ENCODE data around the gene RANBP1.

The RANBP1 gene

DNA sequence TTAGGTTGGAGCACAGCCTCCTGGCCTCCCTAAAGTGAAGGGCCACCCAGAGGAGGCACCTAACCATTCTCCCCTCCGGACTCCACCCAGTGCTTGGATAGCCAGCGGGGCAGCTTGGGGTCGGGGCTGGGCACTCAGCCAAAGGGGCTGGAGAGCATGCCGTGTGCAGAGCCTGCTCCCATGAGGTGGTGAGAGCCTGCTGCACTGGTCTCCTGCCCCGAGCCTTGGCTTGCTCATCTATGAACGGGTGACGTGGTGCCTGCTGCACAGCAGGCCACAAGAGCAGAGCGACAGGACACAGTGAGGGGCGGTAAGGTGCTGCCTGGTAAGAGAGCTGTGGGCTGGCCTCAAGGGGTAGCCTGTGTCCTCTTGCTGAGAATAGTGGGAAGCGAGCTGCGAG, 49.0 kb downstream of the RANBP1 start:
- Histone ChIP-seq H3K27ac (no peak overlapping the region), H2AFZ (no peak overlapping the region), H3K4me1 (no peaks in the 10 kb centered on the region), H3K36me3 (ENCODE audit: control insufficient read depth, insufficient read depth, low read length) (no peaks in the 10 kb centered on the region), H3K9me3 (ENCODE audit: control insufficient read depth, low read length) (no peaks in the 10 kb centered on the region), H3K4me3 (ENCODE audit: low read depth, low read length) (no peak overlapping the region), H3K79me2 (no peaks in the 10 kb centered on the region), H3K27me3 (ENCODE audit: control insufficient read depth, insufficient read depth, low read length) (no peaks in the 10 kb centered on the region), H3K9ac (no peak overlapping the region), H3K4me2 (ENCODE audit: low read length) (no peak overlapping the region)
- TF ChIP-seq, protein P1, sequence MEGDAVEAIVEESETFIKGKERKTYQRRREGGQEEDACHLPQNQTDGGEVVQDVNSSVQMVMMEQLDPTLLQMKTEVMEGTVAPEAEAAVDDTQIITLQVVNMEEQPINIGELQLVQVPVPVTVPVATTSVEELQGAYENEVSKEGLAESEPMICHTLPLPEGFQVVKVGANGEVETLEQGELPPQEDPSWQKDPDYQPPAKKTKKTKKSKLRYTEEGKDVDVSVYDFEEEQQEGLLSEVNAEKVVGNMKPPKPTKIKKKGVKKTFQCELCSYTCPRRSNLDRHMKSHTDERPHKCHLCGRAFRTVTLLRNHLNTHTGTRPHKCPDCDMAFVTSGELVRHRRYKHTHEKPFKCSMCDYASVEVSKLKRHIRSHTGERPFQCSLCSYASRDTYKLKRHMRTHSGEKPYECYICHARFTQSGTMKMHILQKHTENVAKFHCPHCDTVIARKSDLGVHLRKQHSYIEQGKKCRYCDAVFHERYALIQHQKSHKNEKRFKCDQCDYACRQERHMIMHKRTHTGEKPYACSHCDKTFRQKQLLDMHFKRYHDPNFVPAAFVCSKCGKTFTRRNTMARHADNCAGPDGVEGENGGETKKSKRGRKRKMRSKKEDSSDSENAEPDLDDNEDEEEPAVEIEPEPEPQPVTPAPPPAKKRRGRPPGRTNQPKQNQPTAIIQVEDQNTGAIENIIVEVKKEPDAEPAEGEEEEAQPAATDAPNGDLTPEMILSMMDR (IDR thresholded peaks at IDR 0.05): no peak

DNA sequence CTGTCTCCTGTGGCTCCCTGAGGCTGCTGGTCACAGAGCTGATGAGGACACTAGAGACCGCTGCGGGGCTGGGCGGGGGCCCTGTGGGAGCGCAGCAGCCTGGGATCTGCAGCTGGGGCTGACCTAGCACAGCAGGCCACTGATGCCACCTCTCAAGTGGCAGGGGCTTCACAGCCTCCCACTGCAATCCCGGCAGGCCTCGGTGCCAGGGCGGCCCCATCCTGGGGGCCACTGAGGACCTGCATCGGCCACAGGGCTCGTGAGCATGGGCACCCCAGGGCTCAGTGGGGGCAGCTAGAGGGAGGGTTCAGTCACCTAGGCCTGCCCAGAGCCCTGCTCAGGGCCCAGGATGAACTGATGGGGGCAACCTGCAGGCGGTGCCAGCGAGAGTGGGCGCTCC, 49.5 kb downstream of the RANBP1 start:
- H3K4me1 ChIP-seq: no peaks in the 10 kb centered on the region
- H3K27me3 ChIP-seq (ENCODE audit: control insufficient read depth, insufficient read depth, low read length): no peaks in the 10 kb centered on the region
- no peak overlapping the region for H3K27ac ChIP-seq
- H3K79me2 ChIP-seq: no peaks in the 10 kb centered on the region
- TF ChIP-seq, protein P1 (IDR thresholded peaks at IDR 0.05): no peak
- H3K4me3 ChIP-seq (ENCODE audit: low read depth, low read length): no peak overlapping the region
- no peak overlapping the region for H3K9ac ChIP-seq
- no peak overlapping the region for H2AFZ ChIP-seq
- no peak overlapping the region for H3K4me2 ChIP-seq (ENCODE audit: low read length)
- no peaks in the 10 kb centered on the region for H3K9me3 ChIP-seq (ENCODE audit: control insufficient read depth, low read length)
- no peaks in the 10 kb centered on the region for H3K36me3 ChIP-seq (ENCODE audit: control insufficient read depth, insufficient read depth, low read length)

DNA sequence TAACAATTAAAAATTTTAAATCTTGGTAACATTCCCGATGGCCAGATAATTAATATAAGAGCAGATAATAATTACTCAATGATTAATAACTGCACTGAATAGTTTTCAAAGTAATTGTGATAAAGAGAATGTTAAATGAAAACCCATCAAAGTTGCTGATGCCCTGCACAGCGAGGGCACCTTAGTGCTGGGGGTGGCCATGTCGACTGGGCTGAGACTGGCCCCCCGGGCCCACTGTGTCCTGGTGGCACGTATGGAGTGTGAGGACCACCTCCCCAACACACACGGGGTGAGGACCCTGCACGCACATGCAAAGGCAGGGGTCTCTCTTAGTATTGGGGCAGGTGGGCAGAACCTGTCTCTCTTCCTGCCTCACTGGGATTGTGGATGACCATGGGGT, 50.0 kb downstream of the RANBP1 start:
- TF ChIP-seq, protein P1 (IDR thresholded peaks at IDR 0.05): no peak
- no peak overlapping the region for H3K4me2 ChIP-seq (ENCODE audit: low read length)

DNA sequence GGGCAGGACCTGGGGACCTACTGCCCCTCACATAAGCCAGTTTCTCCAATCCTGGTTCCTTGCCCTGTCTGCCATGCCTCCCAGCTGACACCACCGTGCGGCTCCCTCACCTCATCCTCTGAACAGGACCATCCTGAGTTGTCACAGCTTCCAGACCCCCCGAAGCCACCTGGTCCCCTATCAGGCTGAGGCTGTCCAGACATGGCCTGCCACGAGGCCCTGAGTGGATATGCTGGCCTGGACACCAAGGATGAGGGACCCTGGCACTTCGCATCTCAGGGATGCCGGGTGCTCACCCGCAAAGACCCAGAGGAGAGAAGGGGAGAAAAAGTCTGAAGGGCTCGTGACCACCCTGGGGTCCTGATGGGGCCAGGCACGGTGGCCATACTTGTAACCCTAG, 50.8 kb downstream of the RANBP1 start:
- Histone ChIP-seq H3K36me3 (ENCODE audit: control insufficient read depth, insufficient read depth, low read length) (no peaks in the 10 kb centered on the region), H3K4me3 (ENCODE audit: low read depth, low read length) (no peak overlapping the region), H3K9me3 (ENCODE audit: control insufficient read depth, low read length) (no peaks in the 10 kb centered on the region), H3K27ac (no peak overlapping the region), H3K27me3 (ENCODE audit: control insufficient read depth, insufficient read depth, low read length) (no peaks in the 10 kb centered on the region), H3K9ac (no peak overlapping the region), H3K4me1 (no peaks in the 10 kb centered on the region), H3K79me2 (no peaks in the 10 kb centered on the region), H2AFZ (no peak overlapping the region), H3K4me2 (ENCODE audit: low read length) (no peak overlapping the region)
- TF ChIP-seq, protein P1 (IDR thresholded peaks at IDR 0.05): no peak

More for the DNA sequence above, 50.0 kb downstream of the RANBP1 start:
- H3K9ac ChIP-seq: no peak overlapping the region
- no peaks in the 10 kb centered on the region for H3K4me1 ChIP-seq
- H3K27me3 ChIP-seq (ENCODE audit: control insufficient read depth, insufficient read depth, low read length): no peaks in the 10 kb centered on the region
- no peak overlapping the region for H3K27ac ChIP-seq
- H3K36me3 ChIP-seq (ENCODE audit: control insufficient read depth, insufficient read depth, low read length): no peaks in the 10 kb centered on the region
- no peaks in the 10 kb centered on the region for H3K79me2 ChIP-seq
- H2AFZ ChIP-seq: no peak overlapping the region
- no peak overlapping the region for H3K4me3 ChIP-seq (ENCODE audit: low read depth, low read length)
- H3K9me3 ChIP-seq (ENCODE audit: control insufficient read depth, low read length): no peaks in the 10 kb centered on the region

DNA sequence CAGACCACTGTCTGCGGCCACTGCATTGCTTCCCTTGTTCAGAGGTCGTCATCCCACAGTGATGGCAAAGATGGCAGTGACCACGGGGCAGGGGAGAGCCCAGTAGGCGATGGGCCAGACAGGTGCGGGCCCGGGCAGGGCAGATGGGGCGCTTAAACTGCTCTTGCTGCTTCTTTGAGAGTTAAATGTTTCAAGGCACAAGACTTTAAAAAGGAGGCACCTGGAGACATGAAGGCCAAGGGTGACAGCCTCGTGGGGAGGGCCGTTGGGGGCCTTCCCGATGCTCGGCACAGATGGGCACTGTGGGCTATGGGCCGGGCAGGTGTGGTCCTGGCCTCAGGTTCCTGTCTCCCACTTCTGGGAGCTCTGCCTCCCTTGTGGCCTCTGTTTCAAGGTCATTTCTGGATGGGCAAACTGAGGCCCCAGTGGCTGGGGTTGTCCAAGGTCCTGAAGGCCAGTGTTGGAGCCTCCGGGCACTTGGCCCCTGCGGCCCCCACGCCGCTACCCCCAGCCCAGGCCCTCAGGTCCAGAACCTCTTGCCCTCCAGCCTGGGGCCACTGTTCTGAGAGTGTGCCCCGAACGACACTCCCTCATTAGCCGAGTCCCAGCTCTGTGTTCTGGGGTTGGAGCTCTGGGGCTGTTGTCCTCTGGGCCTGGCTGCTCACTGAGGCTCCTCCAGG, 51.9 kb downstream of the RANBP1 start:
- H3K79me2 ChIP-seq: no peaks in the 10 kb centered on the region
- H3K4me2 ChIP-seq (ENCODE audit: low read length): no peak overlapping the region
- H3K27me3 ChIP-seq (ENCODE audit: control insufficient read depth, insufficient read depth, low read length): no peaks in the 10 kb centered on the region
- no peak overlapping the region for H3K27ac ChIP-seq
- no peak overlapping the region for H3K9ac ChIP-seq
- no peaks in the 10 kb centered on the region for H3K36me3 ChIP-seq (ENCODE audit: control insufficient read depth, insufficient read depth, low read length)
- no peak overlapping the region for H3K4me3 ChIP-seq (ENCODE audit: low read depth, low read length)
- TF ChIP-seq, protein P1 (IDR thresholded peaks at IDR 0.05): no peak
- no peaks in the 10 kb centered on the region for H3K9me3 ChIP-seq (ENCODE audit: control insufficient read depth, low read length)
- H3K4me1 ChIP-seq: no peaks in the 10 kb centered on the region
- no peak overlapping the region for H2AFZ ChIP-seq

Measured in parathyroid adenoma (tissue), 2 donors.